Transverse colon (tissue), 4 donors: ENCODE results near the gene FTSJ1. TPM values are rescaled to one million over a fixed set of nuclear protein-coding genes. Genes with fewer than 3 reads are reported as not detected.

Source experiments
- DNase-seq: peaks from one replicate; pipeline ENCODE4 v3.0.0-alpha.2; 2019
- H3K27ac ChIP-seq, 4 donors: fragments of 200-600 bp; sonication (generic); 2 replicates each; pipeline ENCODE4 v1.5.1; 2016 to 2018; ENCODE audit warnings: inconsistent platforms in 4 of 4
- H3K27me3 ChIP-seq: fragments of 200-600 bp; sonication (generic); 2 replicates; pipeline ENCODE4 v1.5.1; 2017; ENCODE audit warnings: inconsistent platforms
- H3K36me3 ChIP-seq, 4 donors: fragments of 200-600 bp; sonication (generic); 2 replicates each; pipeline ENCODE4 v1.5.1; 2017 to 2019; ENCODE audit warnings: inconsistent platforms in 4 of 4
- H3K4me1 ChIP-seq, 4 donors: fragments of 200-600 bp; sonication (generic); 2 replicates each; pipeline ENCODE4 v1.5.1; 2017 to 2020; ENCODE audit warnings: inconsistent platforms in 4 of 4
- H3K4me3 ChIP-seq, 4 donors: fragments of 200-600 bp; sonication (generic); 1 replicate in 1 of 4; 2 replicates in 3 of 4; pipeline versions ENCODE4 v1.5.1 to v1.6.1; 2017 to 2019; ENCODE audit warnings: inconsistent platforms in 4 of 4
- H3K9me3 ChIP-seq, 2 donors: fragments of 200-600 bp; sonication (generic); 2 replicates each; pipeline ENCODE4 v1.5.1; 2017 to 2019; ENCODE audit warnings: inconsistent platforms in 2 of 2
- CTCF ChIP-seq, 5 experiments: fragments of 200-600 bp in 3 of 5; fragments of 450-650 bp in 2 of 5; sonication (generic) in 3 of 5; IDR thresholded peaks; 1 replicate in 2 of 5; 2 replicates in 3 of 5; pipeline ENCODE4 v1.5.1; 2016 to 2017; ENCODE audit warnings: antibody characterized with exemption in 5 of 5, inconsistent platforms in 3 of 5, mild to moderate bottlenecking in 2 of 5, moderate library complexity in 1 of 5
- EP300 ChIP-seq: sonication (generic); formaldehyde crosslinking; IDR thresholded peaks from one replicate; pipeline ENCODE4 v1.6.1; 2017; ENCODE audit warnings: antibody characterized with exemption, low read depth
- POLR2A ChIP-seq: fragments of 450-650 bp; IDR thresholded peaks from one replicate; pipeline ENCODE4 v1.6.1; 2016; ENCODE audit warnings: antibody characterized with exemption, mild to moderate bottlenecking, moderate library complexity
- POLR2AphosphoS5 ChIP-seq, 3 donors: sonication (generic); formaldehyde crosslinking; IDR thresholded peaks; one replicate each; pipeline ENCODE4 v1.6.1; 2016; ENCODE audit warnings: antibody characterized with exemption in 3 of 3
- WGBS, 2 donors: methylation state at CpG; one replicate each; pipeline ENCODE4 v1.1.5; 2018; ENCODE audit warnings: low coverage in 1 of 2; 5-methylcytosine and 5-hydroxymethylcytosine counted together
- in situ Hi-C, 4 donors: fragments of 200-750 bp; cut with MboI; loops; one replicate each; pipeline versions ENCODE4 v1.15.0 to v1.15.1; 2017; ENCODE audit warnings: low sequenced_read_pairs in 3 of 4, low pct_ligation_motif_present in 1 of 4, low pct_unique_long_range_greater_than_20kb in 1 of 4
- intact Hi-C: fragments of 100-400 bp; cut with DNase I; formaldehyde crosslinking; loops from one replicate; pipeline ENCODE4 v1.15.1; 2023; ENCODE audit warnings: low total_unique reads
- total RNA-seq, 4 donors: library from RNA; depleted of rRNA; stranded (reverse); fragments of >200 nt; gene quantifications; one replicate each; pipeline ENCODE4 v1.1.0, GENCODE V29; 2016

The FTSJ1 gene
- total RNA-seq, 4 donors from 2014 or later, result 15.3 to 33.2 (median 31.1) TPM

GRCh38 chrX:48470110-48470832 lies 5.7 kb upstream of the FTSJ1 start, which contains the start of gene SLC38A5:
TSS of gene SLC38A5 (minus strand) at chrX:48470260. CDS start at chrX:48467924, 2,336 bp downstream.
- DNase-seq, result peak; percentile 35
- intact Hi-C loops, result no loop called here
- in situ Hi-C loops, result no loop called here
- H3K4me1 ChIP-seq, result peaks cover 0 to 29% (median 5%) of the 10 kb centered on the region in 4 donors
- WGBS, 2 donors, result 79% methylated on average over 18 of the region's 18 CpGs; no CpG with 5 or more reads in 1 of the 2 donors
- H3K36me3 ChIP-seq, result no peaks in the 10 kb centered on the region
- peak within 1 kb of the TSS in 3 of 4 donors; percentile 21 to 42 (median 23) for H3K4me3 ChIP-seq
- no peaks in the 10 kb centered on the region for H3K9me3 ChIP-seq
- peak within 1 kb of the TSS; percentile 30 to 35 (median 31) for H3K27ac ChIP-seq
- TF ChIP-seq POLR2AphosphoS5 (IDR thresholded peaks at IDR 0.05) (no peak), POLR2A (no peak), EP300 (no peak), CTCF (IDR thresholded peaks at IDR 0.05) (no peak)
- no peaks in the 10 kb centered on the region for H3K27me3 ChIP-seq

GRCh38 chrX:48470833-48471118 lies 5.2 kb upstream of the FTSJ1 start:
- in situ Hi-C loops, result no loop called here
- intact Hi-C loops, result no loop called here
- no peak for DNase-seq

GRCh38 chrX:48471504-48471903 lies 4.5 kb upstream of the FTSJ1 start:
- H3K4me3 ChIP-seq, result no peak overlapping the region
- intact Hi-C loops, result no loop called here
- no peak for DNase-seq
- TF ChIP-seq POLR2AphosphoS5 (IDR thresholded peaks at IDR 0.05), result no peak
- TF ChIP-seq EP300, result no peak
- 86% methylated on average over 8 of the region's 8 CpGs; no CpG with 5 or more reads in 1 of the 2 donors for WGBS, 2 donors
- in situ Hi-C loops, result no loop called here
- H3K4me1 ChIP-seq, result peaks cover 0 to 30% (median 5%) of the 10 kb centered on the region in 4 donors
- no peak overlapping the region for H3K27ac ChIP-seq
- H3K27me3 ChIP-seq, result no peaks in the 10 kb centered on the region
- no peaks in the 10 kb centered on the region for H3K9me3 ChIP-seq
- H3K36me3 ChIP-seq, result no peaks in the 10 kb centered on the region

More at GRCh38 chrX:48470833-48471118, 5.2 kb upstream of the FTSJ1 start:
- no peaks in the 10 kb centered on the region for H3K36me3 ChIP-seq
- TF ChIP-seq POLR2AphosphoS5 (IDR thresholded peaks at IDR 0.05) (no peak), EP300 (no peak), CTCF (IDR thresholded peaks at IDR 0.05) (no peak), POLR2A (no peak)
- 81% methylated on average over 9 of the region's 9 CpGs; no CpG with 5 or more reads in 1 of the 2 donors for WGBS, 2 donors
- H3K4me1 ChIP-seq, result peaks cover 0 to 30% (median 5%) of the 10 kb centered on the region in 4 donors
- no peak overlapping the region for H3K27ac ChIP-seq
- no peaks in the 10 kb centered on the region for H3K9me3 ChIP-seq
- no peaks in the 10 kb centered on the region for H3K27me3 ChIP-seq
- no peak overlapping the region for H3K4me3 ChIP-seq

- Histone ChIP-seq H3K27ac (no peak overlapping the region), H3K36me3 (no peaks in the 10 kb centered on the region), H3K4me1 (peaks cover 0 to 35% (median 8%) of the 10 kb centered on the region in 4 donors), H3K4me3 (no peak overlapping the region), H3K9me3 (no peaks in the 10 kb centered on the region), H3K27me3 (no peaks in the 10 kb centered on the region)
- intact Hi-C loops, result no loop called here
- DNase-seq, result no peak
- 83% methylated on average over 9 of the region's 9 CpGs; no CpG with 5 or more reads in 1 of the 2 donors for WGBS, 2 donors
- TF ChIP-seq CTCF (IDR thresholded peaks at IDR 0.05) (no peak), EP300 (no peak), POLR2A (no peak), POLR2AphosphoS5 (IDR thresholded peaks at IDR 0.05) (no peak)
- in situ Hi-C loops, result no loop called here
These were observed 3.8 kb upstream of the FTSJ1 start for GRCh38 chrX:48472225-48472624.
